OCI-LY3 (cell line): ENCODE measurements around the gene TSACC.
"Not testable (repeated sequence)": the region's sequence is repeated elsewhere in the genome, so short reads cannot be mapped to it uniquely, and the experiment has no call there.

Experiments used
- H2AFZ ChIP-seq: fragments of 200-600, 300-600 bp; shearing (Covaris generic); 2 replicates; pipeline ENCODE4 v1.6.0; 2014; ENCODE audit warnings: antibody characterized with exemption, low read depth, low read length
- H3K27ac ChIP-seq: fragments of 200-600, 300-600 bp; sonication (generic); 2 replicates; pipeline ENCODE4 v1.5.1; 2014; ENCODE audit warnings: mild to moderate bottlenecking, low read length, moderate library complexity, mixed read lengths
- H3K27me3 ChIP-seq: fragments of 200-600, 300-600 bp; sonication (generic); 2 replicates; pipeline ENCODE4 v1.6.1; 2014; ENCODE audit warnings: low read depth, low read length, mixed read lengths
- H3K36me3 ChIP-seq: fragments of 200-600, 300-600 bp; sonication (generic); replicated peaks from 2 replicates; pipeline ENCODE3; 2014; ENCODE audit warnings: low read depth, low read length, mixed read lengths
- H3K4me1 ChIP-seq: fragments of 300-600, 200-600 bp; sonication (generic); 2 replicates; pipeline ENCODE4 v1.6.1; 2014; ENCODE audit warnings: low read length, mixed read lengths
- H3K4me2 ChIP-seq: fragments of 200-600, 300-600 bp; sonication (generic); 2 replicates; pipeline ENCODE4 v1.6.1; 2014; ENCODE audit warnings: low read length, mixed read lengths
- H3K4me3 ChIP-seq: fragments of 300-600, 200-600 bp; sonication (generic); 2 replicates; pipeline ENCODE4 v1.5.1; 2014; ENCODE audit warnings: antibody characterized with exemption, mild to moderate bottlenecking, low read length, moderate library complexity
- H3K79me2 ChIP-seq: fragments of 300-600, 200-600 bp; shearing (Covaris generic); 2 replicates; pipeline ENCODE4 v1.6.1; 2014; ENCODE audit warnings: mild to moderate bottlenecking, low read length, mixed read lengths
- H3K9ac ChIP-seq: fragments of 300-600, 200-600 bp; shearing (Covaris generic); 2 replicates; pipeline ENCODE4 v1.6.0; 2014; ENCODE audit warnings: mild to moderate bottlenecking, low read length, moderate library complexity
- H3K9me3 ChIP-seq: fragments of 200-600, 300-600 bp; shearing (Covaris generic); 2 replicates; pipeline ENCODE4 v1.6.1; 2014; ENCODE audit warnings: low read length, mixed read lengths; ENCODE audit not compliant: insufficient read depth
- H4K20me1 ChIP-seq: fragments of 200-600, 300-600 bp; sonication (generic); 2 replicates; pipeline ENCODE4 v1.6.1; 2016; ENCODE audit warnings: low read length, mixed read lengths; ENCODE audit not compliant: insufficient read depth
- EZH2phosphoT487 ChIP-seq: fragments of 200-600 bp; shearing (Covaris generic); IDR thresholded peaks from 2 replicates; pipeline ENCODE4 v1.6.1; 2018; ENCODE audit warnings: antibody characterized with exemption, mixed run types, low read depth
- TF ChIP-seq, protein P1 (sequence below): fragments of 200-600, 300-600 bp; sonication (generic); IDR thresholded peaks from 2 replicates; pipeline ENCODE4 v1.5.1; 2014; ENCODE audit warnings: antibody characterized with exemption, low read length, low read depth

TSACC gene

DNA sequence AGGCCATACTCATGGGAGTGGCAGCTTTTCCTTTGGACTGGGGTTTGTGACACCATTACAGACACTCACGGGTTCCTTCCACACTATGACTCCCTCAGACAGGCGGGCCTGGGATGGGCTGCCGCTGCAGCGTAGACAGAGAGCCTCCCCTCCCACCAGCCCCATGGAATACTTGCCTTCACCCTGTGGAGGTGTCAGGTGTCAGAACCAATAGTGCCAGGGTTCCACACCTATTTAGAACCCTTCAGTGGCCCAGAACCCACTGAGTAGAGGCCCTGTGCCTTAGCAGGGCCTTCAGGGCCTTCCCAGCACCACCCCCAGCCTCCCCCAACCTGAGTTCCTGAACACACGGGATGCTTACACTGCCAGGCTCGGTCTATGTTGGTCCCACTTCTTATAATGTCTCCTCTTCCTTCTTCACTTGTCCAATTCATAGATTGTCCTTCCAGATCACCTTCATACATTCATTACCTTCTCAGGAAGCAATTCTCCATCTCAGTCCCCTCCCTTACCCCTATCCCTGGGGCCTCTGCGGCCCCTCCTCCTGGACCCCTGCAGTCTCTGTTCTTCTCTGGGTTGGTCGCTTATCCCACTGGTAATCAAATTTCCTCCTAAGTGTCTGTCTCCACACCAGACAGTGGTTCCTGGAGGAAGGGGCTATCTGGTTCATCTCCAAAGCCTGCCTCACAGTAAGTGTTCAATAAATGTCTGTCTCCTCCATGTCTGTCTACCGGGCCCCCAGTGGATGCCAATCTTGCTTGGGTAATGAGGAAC lies 29.2 kb downstream of the TSACC start:
- H3K9me3 ChIP-seq, result no peaks in the 10 kb centered on the region
- H3K36me3 ChIP-seq, result no peaks in the 10 kb centered on the region
- H3K27me3 ChIP-seq, result peaks cover 10% of the 10 kb centered on the region
- no peak overlapping the region for H3K27ac ChIP-seq
- peaks cover 2% of the 10 kb centered on the region; the same call in 1 of the 2 replicates for H3K4me1 ChIP-seq
- TF ChIP-seq EZH2phosphoT487, result no peak
- TF ChIP-seq, protein P1, sequence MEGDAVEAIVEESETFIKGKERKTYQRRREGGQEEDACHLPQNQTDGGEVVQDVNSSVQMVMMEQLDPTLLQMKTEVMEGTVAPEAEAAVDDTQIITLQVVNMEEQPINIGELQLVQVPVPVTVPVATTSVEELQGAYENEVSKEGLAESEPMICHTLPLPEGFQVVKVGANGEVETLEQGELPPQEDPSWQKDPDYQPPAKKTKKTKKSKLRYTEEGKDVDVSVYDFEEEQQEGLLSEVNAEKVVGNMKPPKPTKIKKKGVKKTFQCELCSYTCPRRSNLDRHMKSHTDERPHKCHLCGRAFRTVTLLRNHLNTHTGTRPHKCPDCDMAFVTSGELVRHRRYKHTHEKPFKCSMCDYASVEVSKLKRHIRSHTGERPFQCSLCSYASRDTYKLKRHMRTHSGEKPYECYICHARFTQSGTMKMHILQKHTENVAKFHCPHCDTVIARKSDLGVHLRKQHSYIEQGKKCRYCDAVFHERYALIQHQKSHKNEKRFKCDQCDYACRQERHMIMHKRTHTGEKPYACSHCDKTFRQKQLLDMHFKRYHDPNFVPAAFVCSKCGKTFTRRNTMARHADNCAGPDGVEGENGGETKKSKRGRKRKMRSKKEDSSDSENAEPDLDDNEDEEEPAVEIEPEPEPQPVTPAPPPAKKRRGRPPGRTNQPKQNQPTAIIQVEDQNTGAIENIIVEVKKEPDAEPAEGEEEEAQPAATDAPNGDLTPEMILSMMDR, result no peak
- H3K4me3 ChIP-seq, result no peak overlapping the region
- H4K20me1 ChIP-seq, result no peaks in the 10 kb centered on the region
- no peak overlapping the region for H2AFZ ChIP-seq
- no peaks in the 10 kb centered on the region for H3K79me2 ChIP-seq
- no peak overlapping the region for H3K4me2 ChIP-seq
- no peak overlapping the region for H3K9ac ChIP-seq

DNA sequence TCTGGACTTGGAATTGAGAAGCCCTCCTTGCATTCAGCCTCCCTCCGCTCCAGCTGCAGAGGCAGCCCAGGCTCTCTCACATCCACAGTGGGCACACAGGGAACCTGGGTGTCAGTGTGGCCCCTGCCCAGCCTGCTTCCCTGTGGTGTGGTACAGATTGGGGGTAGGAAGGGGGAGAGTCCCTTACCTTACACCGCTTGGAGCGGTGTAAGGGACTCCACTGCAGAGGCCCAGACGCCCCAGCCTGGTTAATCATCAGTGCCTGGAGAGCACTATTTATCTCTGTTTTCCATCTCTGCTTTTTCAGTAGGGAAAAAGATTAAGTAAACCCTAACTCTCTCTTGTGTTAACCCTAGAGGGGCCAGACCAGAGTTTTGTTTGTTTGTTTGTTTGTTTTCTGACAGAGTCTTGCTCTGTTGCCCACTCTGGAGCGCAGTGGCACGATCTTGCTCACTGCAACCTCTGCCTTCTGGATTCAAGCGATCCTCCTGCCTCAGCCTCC lies 29.9 kb downstream of the TSACC start:
- Histone ChIP-seq H3K4me2 (no peak overlapping the region), H3K27ac (no peak overlapping the region), H2AFZ (no peak overlapping the region), H3K9ac (no peak overlapping the region), H3K79me2 (no peaks in the 10 kb centered on the region), H3K27me3 (peaks cover 16% of the 10 kb centered on the region), H3K4me1 (no peaks in the 10 kb centered on the region), H4K20me1 (no peaks in the 10 kb centered on the region), H3K9me3 (no peaks in the 10 kb centered on the region), H3K36me3 (no peaks in the 10 kb centered on the region), H3K4me3 (no peak overlapping the region)
- TF ChIP-seq EZH2phosphoT487, result no peak
- TF ChIP-seq, protein P1, result no peak

DNA sequence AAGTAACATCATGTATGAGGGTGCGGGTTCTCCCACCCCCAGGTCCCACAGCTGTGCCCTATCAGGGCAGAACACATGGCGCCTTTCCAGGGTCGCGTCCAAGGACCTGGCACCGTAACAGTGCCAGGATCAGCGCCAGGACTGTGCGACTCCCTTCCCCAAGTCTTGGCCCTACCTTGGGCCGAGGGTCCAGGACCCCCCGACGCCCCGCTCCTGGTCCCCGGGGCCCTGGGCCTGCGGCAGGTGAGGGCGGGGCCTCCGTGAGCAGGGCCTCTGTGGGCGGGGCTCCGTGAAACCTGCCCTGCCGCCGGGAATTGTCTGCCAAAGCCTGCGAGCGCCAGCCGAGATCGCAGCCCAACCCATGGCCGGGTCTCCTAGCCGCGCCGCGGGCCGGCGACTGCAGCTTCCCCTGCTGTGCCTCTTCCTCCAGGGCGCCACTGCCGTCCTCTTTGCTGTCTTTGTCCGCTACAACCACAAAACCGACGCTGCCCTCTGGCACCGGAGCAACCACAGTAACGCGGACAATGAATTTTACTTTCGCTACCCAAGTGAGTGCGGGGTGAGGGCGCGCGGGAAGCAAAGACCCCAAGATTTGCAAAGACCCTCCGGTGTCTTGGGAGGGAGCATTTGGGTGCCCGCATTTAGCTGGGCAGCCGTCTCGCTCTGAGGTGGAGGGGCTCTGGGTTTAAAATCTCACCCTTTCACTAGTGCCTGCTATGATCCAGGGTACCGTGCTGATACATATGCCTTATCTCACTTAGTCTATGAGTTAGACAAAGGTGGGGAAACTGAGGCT lies 30.8 kb downstream of the TSACC start, which contains the start of gene RHBG:
Gene RHBG, plus strand, starts transcription at position 323 of the 796 bp plus-strand sequence. Its CDS starts 39 bp downstream, at position 362.
- no peak within 1 kb of the TSS for H3K27ac ChIP-seq
- peaks cover 25% of the 10 kb centered on the region for H3K27me3 ChIP-seq
- no peaks in the 10 kb centered on the region for H4K20me1 ChIP-seq
- no peaks in the 10 kb centered on the region for H3K79me2 ChIP-seq
- no peaks in the 10 kb centered on the region for H3K36me3 ChIP-seq
- H3K4me1 ChIP-seq, result no peaks in the 10 kb centered on the region
- H2AFZ ChIP-seq, result no peak within 1 kb of the TSS
- H3K4me2 ChIP-seq, result no peak within 1 kb of the TSS
- H3K9ac ChIP-seq, result no peak within 1 kb of the TSS
- no peak within 1 kb of the TSS for H3K4me3 ChIP-seq
- no peak for TF ChIP-seq EZH2phosphoT487
- TF ChIP-seq, protein P1, result no peak
- H3K9me3 ChIP-seq, result no peaks in the 10 kb centered on the region

DNA sequence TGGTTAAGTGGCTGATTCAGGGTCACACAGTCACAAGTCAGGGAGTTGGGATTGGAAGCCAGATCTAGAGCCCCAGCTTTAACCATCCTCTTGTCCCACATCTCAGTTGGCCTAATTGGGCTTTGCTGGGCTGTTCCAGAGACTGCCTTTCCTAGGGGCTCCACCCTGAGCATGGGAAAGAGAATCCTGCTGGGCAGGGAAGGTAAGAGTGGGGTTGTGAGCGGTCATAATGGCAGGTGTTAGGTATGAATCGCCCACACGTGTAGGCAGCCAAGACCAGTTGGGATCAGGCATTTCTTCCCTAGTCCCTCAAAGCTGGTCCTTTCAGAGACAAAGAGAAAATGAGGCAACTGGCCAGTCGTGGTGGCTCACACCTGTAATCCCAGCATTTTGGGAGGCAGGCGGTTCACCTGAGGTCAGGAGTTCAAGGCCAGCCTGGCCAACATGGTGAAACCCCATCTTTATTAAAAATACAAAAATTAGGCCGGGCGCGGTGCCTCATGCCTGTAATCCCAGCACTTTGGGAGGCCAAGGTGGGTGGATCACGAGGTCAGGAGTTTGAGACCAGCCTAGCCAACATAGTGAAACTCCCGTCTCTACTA lies 31.5 kb downstream of the TSACC start:
- not testable (repeated sequence) for H3K36me3 ChIP-seq, H3K79me2 ChIP-seq, H3K9me3 ChIP-seq, H3K4me2 ChIP-seq, H3K9ac ChIP-seq, H3K27ac ChIP-seq, H4K20me1 ChIP-seq, H3K4me1 ChIP-seq, H2AFZ ChIP-seq, H3K4me3 ChIP-seq
- H3K27me3 ChIP-seq, result peaks cover 29% of the 10 kb centered on the region
